ENCODE results near the gene UBE4B.
A peak's percentile ranks its signal among the peaks of the same experiment; 100 is the strongest.

The UBE4B gene

DNA sequence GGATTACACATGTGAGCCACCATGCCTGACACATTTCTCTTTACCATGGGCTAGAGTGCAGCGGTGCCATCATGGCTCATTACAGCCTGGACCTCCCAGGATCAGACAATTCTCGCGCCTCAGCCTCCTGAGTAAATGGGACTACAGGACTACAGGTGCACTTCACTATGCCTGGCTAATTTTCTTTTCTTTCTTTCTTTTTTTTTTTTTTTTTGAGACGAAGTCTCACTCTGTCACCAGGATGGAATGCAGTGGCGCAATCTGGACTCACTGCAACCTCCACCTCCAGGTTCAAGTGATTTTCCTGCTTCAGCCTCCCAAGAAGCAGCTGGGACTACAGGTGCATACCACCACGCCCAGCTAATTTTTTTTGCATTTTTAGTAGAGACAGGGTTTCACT lies 162.8 kb downstream of the UBE4B start:
- no peak overlapping the region for H2AFZ ChIP-seq (ENCODE audit: low read depth, low read length)
- H2BK12ac ChIP-seq (ENCODE audit: low read length in 2 of 2): no peak overlapping the region
- peaks cover 6% of the 10 kb centered on the region for H3K4me1 ChIP-seq (ENCODE audit: control insufficient read depth, insufficient read depth, low read depth, low read length)
- H3K4ac ChIP-seq (ENCODE audit: low read depth in 1 of 2, low read length in 2 of 2): no peak overlapping the region
- H2BK15ac ChIP-seq (ENCODE audit: low read depth, poor library complexity, severe bottlenecking): no peak overlapping the region
- H3K79me1 ChIP-seq (replicated peaks; ENCODE audit: low read length, poor library complexity, severe bottlenecking): no peaks in the 10 kb centered on the region
- no peak overlapping the region for H2AK5ac ChIP-seq (ENCODE audit: low read length, severe bottlenecking)
- H3K14ac ChIP-seq (ENCODE audit: low read length in 2 of 2): no peak overlapping the region
- WGBS: 72% methylated on average over 6 of the region's 6 CpGs
- no peak overlapping the region for H3K23ac ChIP-seq (ENCODE audit: low read length in 2 of 2)
- no peak overlapping the region for H4K91ac ChIP-seq (ENCODE audit: low read length)
- H3K9ac ChIP-seq (ENCODE audit: low read length): no peak overlapping the region
- no peak overlapping the region for H2BK5ac ChIP-seq (ENCODE audit: low read depth, low read length, poor library complexity, severe bottlenecking)
- H3K36me3 ChIP-seq (ENCODE audit: control insufficient read depth in 1 of 2, insufficient read depth in 2 of 2, low read depth in 1 of 2, low read length in 2 of 2): no peaks in the 10 kb centered on the region
- H2BK120ac ChIP-seq (ENCODE audit: low read depth, low read length): no peak overlapping the region
- H3K27ac ChIP-seq (ENCODE audit: low read length, poor library complexity, severe bottlenecking): no peak overlapping the region
- H3K4me2 ChIP-seq (ENCODE audit: low read length, poor library complexity, severe bottlenecking): no peak overlapping the region
- peaks cover 0 to 4% of the 10 kb centered on the region in 2 experiments for H3K27me3 ChIP-seq (ENCODE audit: control insufficient read depth in 1 of 2, insufficient read depth in 1 of 2, low read length in 2 of 2)
- no peak overlapping the region for H3K4me3 ChIP-seq (ENCODE audit: insufficient read depth in 1 of 2, low read depth in 1 of 2, low read length in 2 of 2)
- no peak overlapping the region for H4K8ac ChIP-seq (ENCODE audit: low read length)
- peak; percentile 55 for DNase-seq
- no peaks in the 10 kb centered on the region for H3K9me3 ChIP-seq (ENCODE audit: control insufficient read depth, low read length)
- H3K18ac ChIP-seq (ENCODE audit: low read depth in 1 of 2, low read length in 2 of 2): no peak overlapping the region

DNA sequence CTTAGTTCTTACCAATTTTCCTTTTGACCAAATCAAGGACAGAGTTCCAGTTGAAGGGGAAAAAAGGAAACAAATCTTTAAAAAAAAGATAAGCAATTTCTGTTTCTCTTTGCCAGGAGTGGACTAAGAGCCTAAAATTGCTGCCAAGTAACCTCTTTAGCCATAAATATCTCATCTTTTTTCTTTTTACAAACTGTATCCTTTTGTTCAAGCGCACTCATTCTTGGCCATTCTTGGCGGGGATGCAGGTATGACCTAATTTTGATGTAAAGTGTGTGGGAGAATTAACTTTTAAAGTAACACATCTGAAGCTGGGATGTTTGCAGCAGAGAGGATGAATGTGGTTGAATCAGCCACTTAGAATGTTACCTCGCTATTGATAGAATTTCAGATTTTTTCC lies 164.2 kb downstream of the UBE4B start:
- no peak for DNase-seq
- no peak overlapping the region for H2BK5ac ChIP-seq (ENCODE audit: low read depth, low read length, poor library complexity, severe bottlenecking)
- 100% methylated on average over 2 of the region's 3 CpGs for WGBS
- peak overlapping the region; percentile 47 for H3K9ac ChIP-seq (ENCODE audit: low read length)
- no peaks in the 10 kb centered on the region for H3K36me3 ChIP-seq (ENCODE audit: control insufficient read depth in 1 of 2, insufficient read depth in 2 of 2, low read depth in 1 of 2, low read length in 2 of 2)
- no peak overlapping the region for H4K8ac ChIP-seq (ENCODE audit: low read length)
- H3K18ac ChIP-seq (ENCODE audit: low read depth in 1 of 2, low read length in 2 of 2): no peak overlapping the region
- no peak overlapping the region for H3K4ac ChIP-seq (ENCODE audit: low read depth in 1 of 2, low read length in 2 of 2)
- peaks cover 6% of the 10 kb centered on the region for H3K4me1 ChIP-seq (ENCODE audit: control insufficient read depth, insufficient read depth, low read depth, low read length)
- no peaks in the 10 kb centered on the region for H3K79me1 ChIP-seq (replicated peaks; ENCODE audit: low read length, poor library complexity, severe bottlenecking)
- no peak overlapping the region for H3K23ac ChIP-seq (ENCODE audit: low read length in 2 of 2)
- no peak overlapping the region for H3K27ac ChIP-seq (ENCODE audit: low read length, poor library complexity, severe bottlenecking)
- H3K27me3 ChIP-seq (ENCODE audit: control insufficient read depth in 1 of 2, insufficient read depth in 1 of 2, low read length in 2 of 2): peaks cover 0 to 13% of the 10 kb centered on the region in 2 experiments
- no peak overlapping the region for H3K4me2 ChIP-seq (ENCODE audit: low read length, poor library complexity, severe bottlenecking)
- H3K4me3 ChIP-seq (ENCODE audit: insufficient read depth in 1 of 2, low read depth in 1 of 2, low read length in 2 of 2): no peak overlapping the region
- H4K91ac ChIP-seq (ENCODE audit: low read length): no peak overlapping the region
- H2AK5ac ChIP-seq (ENCODE audit: low read length, severe bottlenecking): no peak overlapping the region
- no peak overlapping the region for H3K14ac ChIP-seq (ENCODE audit: low read length in 2 of 2)
- H3K9me3 ChIP-seq (ENCODE audit: control insufficient read depth, low read length): no peaks in the 10 kb centered on the region
- no peak overlapping the region for H2BK15ac ChIP-seq (ENCODE audit: low read depth, poor library complexity, severe bottlenecking)
- no peak overlapping the region for H2BK12ac ChIP-seq (ENCODE audit: low read length in 2 of 2)
- no peak overlapping the region for H2BK120ac ChIP-seq (ENCODE audit: low read depth, low read length)
- H2AFZ ChIP-seq (ENCODE audit: low read depth, low read length): no peak overlapping the region

- H3K18ac ChIP-seq (ENCODE audit: low read depth in 1 of 2, low read length in 2 of 2): no peak overlapping the region
Measured at GRCh38 chr1:10200620-10201019, 167.9 kb downstream of the UBE4B start.

GRCh38 chr1:10204003-10204642 lies 171.4 kb downstream of the UBE4B start:
- no peaks in the 10 kb centered on the region for H3K36me3 ChIP-seq (ENCODE audit: control insufficient read depth in 1 of 2, insufficient read depth in 2 of 2, low read depth in 1 of 2, low read length in 2 of 2)
- no peak overlapping the region for H3K23ac ChIP-seq (ENCODE audit: low read length in 2 of 2)
- no peak overlapping the region for H2BK5ac ChIP-seq (ENCODE audit: low read depth, low read length, poor library complexity, severe bottlenecking)
- peaks cover 0 to 13% of the 10 kb centered on the region in 2 experiments for H3K27me3 ChIP-seq (ENCODE audit: control insufficient read depth in 1 of 2, insufficient read depth in 1 of 2, low read length in 2 of 2)
- no peaks in the 10 kb centered on the region for H3K9me3 ChIP-seq (ENCODE audit: control insufficient read depth, low read length)
- H4K8ac ChIP-seq (ENCODE audit: low read length): no peak overlapping the region
- no peak overlapping the region for H3K14ac ChIP-seq (ENCODE audit: low read length in 2 of 2)
- no peak overlapping the region for H3K9ac ChIP-seq (ENCODE audit: low read length)
- no peak overlapping the region for H3K4me2 ChIP-seq (ENCODE audit: low read length, poor library complexity, severe bottlenecking)
- H3K4me1 ChIP-seq (ENCODE audit: control insufficient read depth, insufficient read depth, low read depth, low read length): no peaks in the 10 kb centered on the region
- no peak overlapping the region for H4K91ac ChIP-seq (ENCODE audit: low read length)
- whole genome bisulfite sequencing: 93% methylated on average over 7 of the region's 7 CpGs
- H3K27ac ChIP-seq (ENCODE audit: low read length, poor library complexity, severe bottlenecking): no peak overlapping the region
- H2BK120ac ChIP-seq (ENCODE audit: low read depth, low read length): no peak overlapping the region
- H3K4me3 ChIP-seq (ENCODE audit: insufficient read depth in 1 of 2, low read depth in 1 of 2, low read length in 2 of 2): no peak overlapping the region
- no peak overlapping the region for H2BK12ac ChIP-seq (ENCODE audit: low read length in 2 of 2)
- no peak overlapping the region for H3K18ac ChIP-seq (ENCODE audit: low read depth in 1 of 2, low read length in 2 of 2)
- no peak overlapping the region for H2AK5ac ChIP-seq (ENCODE audit: low read length, severe bottlenecking)
- DNase-seq: no peak
- no peaks in the 10 kb centered on the region for H3K79me1 ChIP-seq (replicated peaks; ENCODE audit: low read length, poor library complexity, severe bottlenecking)
- no peak overlapping the region for H3K4ac ChIP-seq (ENCODE audit: low read depth in 1 of 2, low read length in 2 of 2)
- H2AFZ ChIP-seq (ENCODE audit: low read depth, low read length): no peak overlapping the region
- no peak overlapping the region for H2BK15ac ChIP-seq (ENCODE audit: low read depth, poor library complexity, severe bottlenecking)

More at GRCh38 chr1:10200620-10201019, 167.9 kb downstream of the UBE4B start:
- no peak overlapping the region for H4K8ac ChIP-seq (ENCODE audit: low read length)
- peaks cover 1% of the 10 kb centered on the region for H3K4me1 ChIP-seq (ENCODE audit: control insufficient read depth, insufficient read depth, low read depth, low read length)
- H3K9me3 ChIP-seq (ENCODE audit: control insufficient read depth, low read length): no peaks in the 10 kb centered on the region
- WGBS: 98% methylated on average over 4 of the region's 4 CpGs
- H2BK12ac ChIP-seq (ENCODE audit: low read length in 2 of 2): no peak overlapping the region
- no peak overlapping the region for H3K23ac ChIP-seq (ENCODE audit: low read length in 2 of 2)
- no peak overlapping the region for H2AK5ac ChIP-seq (ENCODE audit: low read length, severe bottlenecking)
- no peaks in the 10 kb centered on the region for H3K36me3 ChIP-seq (ENCODE audit: control insufficient read depth in 1 of 2, insufficient read depth in 2 of 2, low read depth in 1 of 2, low read length in 2 of 2)
- H3K4ac ChIP-seq (ENCODE audit: low read depth in 1 of 2, low read length in 2 of 2): no peak overlapping the region
- H3K14ac ChIP-seq (ENCODE audit: low read length in 2 of 2): no peak overlapping the region
- no peak overlapping the region for H3K4me2 ChIP-seq (ENCODE audit: low read length, poor library complexity, severe bottlenecking)
- H2BK15ac ChIP-seq (ENCODE audit: low read depth, poor library complexity, severe bottlenecking): no peak overlapping the region
- no peak overlapping the region for H2AFZ ChIP-seq (ENCODE audit: low read depth, low read length)
- H2BK120ac ChIP-seq (ENCODE audit: low read depth, low read length): no peak overlapping the region
- DNase-seq: no peak
- no peak overlapping the region for H3K27ac ChIP-seq (ENCODE audit: low read length, poor library complexity, severe bottlenecking)
- H2BK5ac ChIP-seq (ENCODE audit: low read depth, low read length, poor library complexity, severe bottlenecking): no peak overlapping the region
- peaks cover 0 to 13% of the 10 kb centered on the region in 2 experiments for H3K27me3 ChIP-seq (ENCODE audit: control insufficient read depth in 1 of 2, insufficient read depth in 1 of 2, low read length in 2 of 2)
- no peak overlapping the region for H3K9ac ChIP-seq (ENCODE audit: low read length)
- no peak overlapping the region for H3K4me3 ChIP-seq (ENCODE audit: insufficient read depth in 1 of 2, low read depth in 1 of 2, low read length in 2 of 2)
- H3K79me1 ChIP-seq (replicated peaks; ENCODE audit: low read length, poor library complexity, severe bottlenecking): no peaks in the 10 kb centered on the region
- H4K91ac ChIP-seq (ENCODE audit: low read length): no peak overlapping the region
